RPMI7951 (cell line): Measurements from ENCODE around the gene TNRC6B. TPM values are rescaled to one million over a fixed set of nuclear protein-coding genes. Genes with fewer than 3 reads are reported as not detected.
"Not testable (repeated sequence)": the region's sequence is repeated elsewhere in the genome, so short reads cannot be mapped to it uniquely, and the experiment has no call there.

Experiments used
- DNase-seq: peaks from one replicate; pipeline ENCODE4 v3.0.0-alpha.2; 2012; ENCODE audit warnings: low read depth
- total RNA-seq: library from RNA; depleted of rRNA; stranded (reverse); fragments of >200 nt; shearing (Covaris generic); gene quantifications from 2 replicates; pipeline ENCODE4 v1.2.3, GENCODE V29; 2014; rRNA removed

TNRC6B gene
- total RNA-seq, 1 experiment from 2014 or later: 9.5 TPM

GRCh38 chr22:40348025-40348658, 170.4 kb downstream of the TNRC6B start:
- DNase-seq: peak; percentile 51

GRCh38 chr22:40352763-40353162, 175.0 kb downstream of the TNRC6B start:
- no peak for DNase-seq

DNA sequence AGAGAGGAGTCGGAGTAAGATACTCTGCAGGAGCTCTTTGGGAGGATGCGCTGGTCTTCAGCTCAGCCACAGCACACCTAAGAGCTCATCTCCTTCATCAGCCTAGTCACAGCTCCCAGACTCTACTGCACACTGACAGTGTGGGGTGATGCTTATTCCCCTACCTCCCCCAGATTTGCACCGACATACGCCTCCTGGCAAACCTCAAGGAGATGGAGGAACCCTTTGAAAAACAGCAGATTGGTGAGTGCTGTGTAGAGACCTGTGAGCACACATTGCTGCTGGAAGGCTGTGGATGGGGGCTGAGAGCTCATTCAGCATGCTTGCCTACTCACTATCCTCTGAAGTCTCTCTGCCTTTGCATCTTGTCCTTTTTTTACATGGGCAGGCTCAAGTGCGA, 183.4 kb downstream of the TNRC6B start:
- no peak for DNase-seq

GRCh38 chr22:40363059-40363458, 185.3 kb downstream of the TNRC6B start:
- DNase-seq: no peak

DNA sequence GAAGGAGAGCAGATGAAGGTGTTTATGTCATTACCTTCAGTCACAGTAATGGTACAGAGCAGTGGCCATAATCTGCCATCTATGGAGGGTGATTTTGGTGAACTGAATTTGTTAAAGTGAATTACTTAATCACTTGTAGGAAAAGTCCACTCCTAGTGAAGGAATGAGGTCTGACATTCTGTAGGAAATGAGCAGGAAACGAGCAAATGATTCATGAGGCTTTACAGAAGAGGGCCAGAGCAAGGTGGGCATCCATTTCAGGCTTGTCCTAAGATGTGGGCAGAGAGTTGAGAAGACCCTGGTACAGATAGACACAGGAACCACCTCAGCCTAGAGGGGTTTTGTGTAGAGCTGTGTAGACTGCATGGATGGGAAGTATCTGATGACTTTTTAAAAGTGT, 186.7 kb downstream of the TNRC6B start:
- no peak for DNase-seq

- no peak for DNase-seq
These were observed 188.3 kb downstream of the TNRC6B start for GRCh38 chr22:40366068-40366467.

GRCh38 chr22:40367342-40367741, 189.6 kb downstream of the TNRC6B start:
- no peak for DNase-seq

GRCh38 chr22:40368016-40368415, 190.3 kb downstream of the TNRC6B start:
- no peak for DNase-seq

DNA sequence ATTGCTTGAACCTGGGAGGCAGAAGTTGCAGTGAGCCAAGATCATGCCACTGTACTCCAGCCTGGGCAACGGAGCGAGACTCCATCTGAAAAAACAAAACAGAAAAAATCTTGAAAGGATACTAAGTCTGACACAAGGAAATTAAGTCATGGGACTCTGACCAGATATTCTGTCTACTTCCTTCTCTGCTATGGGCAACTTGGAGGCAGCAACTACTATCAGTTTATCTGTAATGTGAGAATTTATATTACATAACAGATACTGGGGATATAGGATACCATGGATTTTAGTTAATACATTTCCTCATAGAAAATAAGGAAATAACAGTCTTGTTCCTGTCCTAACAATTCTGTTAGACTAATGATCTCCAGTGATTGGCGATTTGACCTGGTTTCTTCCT, 191.1 kb downstream of the TNRC6B start:
- DNase-seq: no peak

DNA sequence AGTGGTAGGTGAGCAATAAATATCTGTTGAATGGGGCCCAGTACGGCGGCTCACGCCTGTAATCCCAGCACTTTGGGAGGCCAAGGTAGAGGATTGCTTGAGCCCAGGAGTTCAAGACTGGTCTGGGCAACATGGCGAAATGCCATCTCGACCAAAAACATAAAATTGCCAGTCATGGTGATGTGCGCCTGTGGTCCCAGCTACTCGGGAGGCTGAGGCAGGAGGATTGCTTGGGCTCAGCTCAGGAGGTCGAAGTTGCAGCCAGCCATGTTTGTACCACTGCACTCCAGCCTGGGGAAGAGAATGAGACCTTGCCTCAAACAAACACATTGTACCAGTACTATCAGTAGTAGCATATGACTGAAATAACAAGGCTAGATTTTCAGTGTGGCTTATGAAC, 196.8 kb downstream of the TNRC6B start:
- DNase-seq: no peak

- DNase-seq: no peak
These were observed 198.4 kb downstream of the TNRC6B start for GRCh38 chr22:40376149-40376548.

GRCh38 chr22:40377931-40378330, 200.2 kb downstream of the TNRC6B start:
- no peak for DNase-seq

DNA sequence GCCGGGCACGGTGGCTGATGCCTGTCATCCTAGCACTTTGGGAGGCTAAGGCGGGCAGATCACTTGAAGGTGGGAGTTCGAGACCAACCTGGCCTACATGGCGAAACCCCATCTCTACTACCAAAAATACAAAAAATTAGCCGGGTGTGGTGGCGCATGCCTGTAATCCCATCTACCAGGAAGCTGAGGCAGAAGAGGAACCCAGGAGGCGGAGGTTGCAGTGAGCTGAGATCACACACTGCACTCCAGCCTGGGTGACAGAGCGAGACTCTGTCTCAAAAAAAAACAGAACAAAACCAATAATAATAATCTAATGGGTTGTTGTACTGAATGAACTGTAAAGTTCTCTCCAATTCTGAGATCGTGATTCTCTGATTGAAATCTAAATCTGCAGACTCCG, 200.7 kb downstream of the TNRC6B start:
- not testable (repeated sequence) for DNase-seq

- no peak for DNase-seq
These were observed 203.7 kb downstream of the TNRC6B start for GRCh38 chr22:40381461-40381860.

GRCh38 chr22:40383905-40384304, 206.2 kb downstream of the TNRC6B start:
- peak; percentile 67 for DNase-seq

DNA sequence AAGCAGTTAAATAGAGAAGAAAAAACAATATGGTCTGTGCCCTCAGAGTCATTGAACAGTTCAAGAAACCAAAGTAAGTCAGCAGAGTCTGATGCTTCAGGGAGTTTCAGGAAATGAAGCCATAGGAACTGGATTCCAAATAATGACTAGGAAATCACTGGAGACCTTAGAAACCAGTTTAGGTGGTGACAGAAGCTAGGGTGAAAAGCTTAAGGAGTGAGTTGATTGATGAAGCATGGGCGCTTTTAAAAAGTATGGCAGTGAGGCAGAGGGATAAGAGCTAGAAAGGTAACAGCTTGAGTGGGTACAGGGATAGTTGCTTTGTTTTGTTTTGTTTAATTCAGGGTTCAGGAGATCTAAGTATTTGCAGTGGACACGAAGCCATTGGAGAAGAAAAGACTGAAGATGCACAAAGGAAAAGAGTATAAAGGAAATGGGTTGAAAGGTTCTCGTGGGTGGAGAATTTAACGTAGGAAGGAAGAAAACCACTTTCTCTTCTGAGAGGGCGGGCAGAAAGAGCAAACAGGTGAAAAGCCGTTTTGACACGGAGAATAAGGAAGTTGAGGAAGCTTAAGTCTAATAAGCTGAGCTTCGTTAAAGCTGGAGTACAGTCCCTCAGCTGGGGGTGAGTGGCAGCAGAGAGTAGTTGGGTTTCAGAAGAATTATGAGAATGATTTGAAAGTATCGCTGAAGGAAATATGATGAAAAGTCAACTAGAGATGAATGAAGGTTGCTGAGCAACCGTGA, 207.5 kb downstream of the TNRC6B start:
- DNase-seq: no peak

Other genes starting within 250 kb of the TNRC6B start
- 0.20 and 0.24 TPM in 2 replicates for gene TMA7B, start 217.5 kb upstream of the TNRC6B start, total RNA-seq
- gene FAM83F, start 183.0 kb upstream of the TNRC6B start, total RNA-seq: 0.10 TPM in 1 of 2 replicates, not detected in the other
- 129 and 169 TPM in 2 replicates for gene ADSL, start 168.6 kb downstream of the TNRC6B start, total RNA-seq
- gene SGSM3, start 192.7 kb downstream of the TNRC6B start, total RNA-seq: 28.8 and 29.8 TPM in 2 replicates